Esophagus muscularis mucosa (tissue), 4 donors: ENCODE measurements around the gene NDST4. TPM values are rescaled to one million over a fixed set of nuclear protein-coding genes. Genes with fewer than 3 reads are reported as not detected.
A peak's percentile ranks its signal among the peaks of the same experiment; 100 is the strongest.

Source experiments
- DNase-seq: peaks from one replicate; pipeline ENCODE4 v3.0.0-alpha.2; 2017; ENCODE audit errors: extremely low spot score
- H3K27ac ChIP-seq, 4 donors: fragments of 200-600 bp; sonication (generic); replicated peaks in 1 of 4; 1 replicate in 3 of 4; 2 replicates in 1 of 4; pipeline ENCODE4 v1.5.1; 2016 to 2019; ENCODE audit warnings: mild to moderate bottlenecking in 1 of 4
- H3K27me3 ChIP-seq, 4 donors: fragments of 200-600 bp; sonication (generic); one replicate each; pipeline versions ENCODE4 v1.5.1 to v1.6.0; 2016 to 2019
- H3K36me3 ChIP-seq, 4 donors: fragments of 200-600 bp; sonication (generic); one replicate each; pipeline ENCODE4 v1.5.1; 2016 to 2019
- H3K4me1 ChIP-seq, 4 donors: fragments of 200-600 bp; sonication (generic); one replicate each; pipeline ENCODE4 v1.5.1; 2016 to 2019
- H3K4me3 ChIP-seq, 4 donors: fragments of 200-600 bp; sonication (generic); 1 replicate in 2 of 4; 2 replicates in 2 of 4; pipeline ENCODE4 v1.5.1; 2016 to 2019; ENCODE audit warnings: mild to moderate bottlenecking in 4 of 4, moderate library complexity in 1 of 4
- H3K9me3 ChIP-seq, 4 donors: fragments of 200-600 bp; sonication (generic); 1 replicate in 3 of 4; 2 replicates in 1 of 4; pipeline ENCODE4 v1.5.1; 2016 to 2019
- CTCF ChIP-seq, 3 experiments: fragments of 200-600 bp in 2 of 3; fragments of 450-650 bp in 1 of 3; sonication (generic) in 2 of 3; IDR thresholded peaks; one replicate each; pipeline ENCODE4 v1.5.1; 2017 to 2019; ENCODE audit warnings: antibody characterized with exemption in 3 of 3, mild to moderate bottlenecking in 2 of 3, moderate library complexity in 1 of 3
- EP300 ChIP-seq: sonication (generic); formaldehyde crosslinking; IDR thresholded peaks from one replicate; pipeline ENCODE4 v1.6.1; 2017; ENCODE audit warnings: antibody characterized with exemption
- POLR2A ChIP-seq: fragments of 450-650 bp; IDR thresholded peaks from one replicate; pipeline ENCODE4 v1.6.1; 2017; ENCODE audit warnings: antibody characterized with exemption, moderate library complexity, mild to moderate bottlenecking, low read depth
- POLR2AphosphoS5 ChIP-seq, 2 donors: sonication (generic); formaldehyde crosslinking; IDR thresholded peaks; one replicate each; pipeline ENCODE4 v1.6.1; 2017; ENCODE audit warnings: antibody characterized with exemption in 2 of 2
- WGBS: methylation state at CpG from one replicate; pipeline ENCODE4 v1.1.5; 2018; 5-methylcytosine and 5-hydroxymethylcytosine counted together
- intact Hi-C: fragments of 100-400 bp; cut with DNase I; formaldehyde crosslinking; loops from one replicate; pipeline ENCODE4 v1.15.1; 2023
- total RNA-seq, 4 donors: library from RNA; depleted of rRNA; stranded (reverse); fragments of >200 nt; gene quantifications; one replicate each; pipeline versions ENCODE4 v1.1.0 to v1.2.1, GENCODE V29; 2016

The NDST4 gene
- total RNA-seq, 4 donors from 2014 or later, result not detected

DNA sequence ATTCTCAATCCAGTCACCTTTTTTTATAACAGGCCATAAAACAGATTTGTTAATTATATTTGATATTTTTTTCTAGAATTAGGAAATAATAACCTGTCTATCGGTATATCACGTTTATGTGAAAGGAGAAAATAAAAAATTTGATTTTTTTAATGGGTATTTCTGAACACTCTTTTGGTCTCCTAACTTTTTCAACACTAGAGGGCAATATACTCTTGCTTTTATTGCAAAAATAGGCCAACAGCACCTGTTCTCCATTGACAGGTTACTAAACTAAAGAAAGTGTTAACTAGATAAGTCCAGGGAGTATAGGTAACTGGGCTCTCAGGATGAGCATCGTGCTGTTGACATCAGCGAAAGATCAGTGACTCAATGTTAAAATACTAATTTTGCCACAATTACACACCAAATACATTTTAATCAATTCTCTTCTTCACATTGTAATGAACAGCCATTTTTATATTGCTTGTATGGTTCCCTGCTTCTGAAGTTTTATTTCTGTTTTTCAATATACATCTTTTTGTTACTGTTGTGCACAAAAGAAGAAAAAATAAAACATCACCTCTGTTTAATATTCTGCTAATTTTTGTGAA, 22.8 kb downstream of the NDST4 start:
- no peak overlapping the region for H3K4me3 ChIP-seq
- H3K36me3 ChIP-seq, result no peaks in the 10 kb centered on the region
- no peaks in the 10 kb centered on the region for H3K4me1 ChIP-seq
- TF ChIP-seq CTCF (IDR thresholded peaks at IDR 0.05) (peak in 1 of 3 experiments; percentile 44), POLR2AphosphoS5 (IDR thresholded peaks at IDR 0.05) (no peak), POLR2A (no peak), EP300 (no peak)
- WGBS, result 16% methylated on average over 4 of the region's 4 CpGs
- intact Hi-C loops, result no loop called here
- no peaks in the 10 kb centered on the region for H3K9me3 ChIP-seq
- peaks cover 0 to 4% (median 0%) of the 10 kb centered on the region in 4 donors for H3K27me3 ChIP-seq
- H3K27ac ChIP-seq, result no peak overlapping the region
- DNase-seq, result no peak

DNA sequence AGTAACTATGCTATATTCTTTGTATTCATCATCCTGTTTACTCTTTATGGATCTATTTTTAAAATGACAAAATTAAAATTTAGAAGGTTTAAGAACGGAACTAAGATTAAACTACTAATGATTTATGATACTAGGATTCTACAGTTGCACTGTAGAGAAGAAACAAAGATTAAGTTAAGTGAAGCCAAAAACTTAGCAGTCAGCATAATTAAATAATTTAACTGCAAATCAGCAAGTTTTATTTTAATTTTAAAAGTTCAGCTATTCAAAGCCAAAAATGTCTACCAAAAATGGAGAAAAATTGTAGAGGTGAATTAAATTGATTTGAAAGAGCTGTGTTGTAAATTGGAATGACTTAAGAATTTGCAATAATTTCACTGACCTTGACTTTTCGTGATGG, 30.8 kb downstream of the NDST4 start:
- no peaks in the 10 kb centered on the region for H3K27me3 ChIP-seq
- no peaks in the 10 kb centered on the region for H3K4me1 ChIP-seq
- WGBS, result 55% methylated on average over 2 of the region's 2 CpGs
- H3K27ac ChIP-seq, result no peak overlapping the region
- intact Hi-C loops, result no loop called here
- no peaks in the 10 kb centered on the region for H3K9me3 ChIP-seq
- no peak overlapping the region for H3K4me3 ChIP-seq
- TF ChIP-seq CTCF (IDR thresholded peaks at IDR 0.05) (no peak), EP300 (no peak), POLR2AphosphoS5 (IDR thresholded peaks at IDR 0.05) (no peak), POLR2A (no peak)
- DNase-seq, result no peak
- no peaks in the 10 kb centered on the region for H3K36me3 ChIP-seq

DNA sequence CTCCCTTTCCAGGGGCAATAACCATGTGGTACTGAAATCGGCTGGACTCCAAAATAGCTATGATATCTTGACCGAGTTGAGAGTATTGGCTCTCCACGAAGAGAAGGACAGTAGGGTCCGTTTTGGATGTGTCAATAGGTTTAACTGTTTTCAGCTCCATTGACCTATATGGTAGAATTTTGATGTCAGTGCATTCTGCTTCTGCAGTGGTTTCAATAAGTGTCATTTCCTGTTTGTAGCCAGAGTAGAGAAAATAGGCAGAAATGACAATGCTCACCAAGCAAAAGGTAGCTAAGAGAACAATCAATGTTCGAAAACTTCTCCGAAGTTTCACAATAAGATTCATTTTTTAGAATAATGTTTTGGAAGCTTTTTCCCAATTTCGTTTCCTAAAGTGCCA, 36.7 kb downstream of the NDST4 start:
- Histone ChIP-seq H3K36me3 (no peaks in the 10 kb centered on the region), H3K4me1 (no peaks in the 10 kb centered on the region), H3K27me3 (no peaks in the 10 kb centered on the region), H3K9me3 (no peaks in the 10 kb centered on the region), H3K4me3 (no peak overlapping the region), H3K27ac (no peak overlapping the region)
- DNase-seq, result no peak
- TF ChIP-seq CTCF (IDR thresholded peaks at IDR 0.05) (no peak), POLR2A (no peak), POLR2AphosphoS5 (IDR thresholded peaks at IDR 0.05) (no peak), EP300 (no peak)
- intact Hi-C loops, result no loop called here
- WGBS, result 88% methylated on average over 7 of the region's 7 CpGs

- WGBS, result 30% methylated on average over 1 of the region's 1 CpG
These were observed 54.9 kb downstream of the NDST4 start for GRCh38 chr4:115058533-115058932.

More at GRCh38 chr4:115058533-115058932, 54.9 kb downstream of the NDST4 start:
- no peaks in the 10 kb centered on the region for H3K36me3 ChIP-seq
- no peaks in the 10 kb centered on the region for H3K9me3 ChIP-seq
- H3K4me3 ChIP-seq, result no peak overlapping the region
- no peak overlapping the region for H3K27ac ChIP-seq
- DNase-seq, result no peak
- no peaks in the 10 kb centered on the region for H3K27me3 ChIP-seq
- intact Hi-C loops, result no loop called here
- no peaks in the 10 kb centered on the region for H3K4me1 ChIP-seq
- no peak for TF ChIP-seq CTCF (IDR thresholded peaks at IDR 0.05)
- no peak for TF ChIP-seq EP300
- no peak for TF ChIP-seq POLR2A
- TF ChIP-seq POLR2AphosphoS5 (IDR thresholded peaks at IDR 0.05), result no peak
